OCI-LY1 (cell line): ENCODE results near the gene NF2.

Experiments
- H2AFZ ChIP-seq: fragments of 200-600 bp; sonication (generic), shearing (Covaris generic); 2 replicates; pipeline ENCODE4 v1.6.0; 2014; ENCODE audit warnings: antibody characterized with exemption, mild to moderate bottlenecking, low read length
- H3F3A ChIP-seq: fragments of 200-600 bp; sonication (generic), shearing (Covaris generic); 2 replicates; pipeline ENCODE4 v1.6.0; 2014; ENCODE audit warnings: mild to moderate bottlenecking, antibody characterized with exemption, low read length, moderate library complexity; ENCODE audit not compliant: insufficient read depth
- H3K27ac ChIP-seq: fragments of 200-600 bp; sonication (generic); 2 replicates; pipeline ENCODE4 v1.5.1; 2014; ENCODE audit warnings: low read length, mixed run types, mild to moderate bottlenecking, low read depth; ENCODE audit not compliant: poor library complexity, severe bottlenecking
- H3K27me3 ChIP-seq: fragments of 200-600 bp; sonication (generic); 2 replicates; pipeline ENCODE4 v1.6.0; 2014; ENCODE audit warnings: antibody characterized with exemption, mild to moderate bottlenecking, low read length, moderate library complexity; ENCODE audit not compliant: insufficient read depth
- H3K36me3 ChIP-seq: fragments of 200-600 bp; sonication (generic); 2 replicates; pipeline ENCODE4 v1.6.1; 2014; ENCODE audit warnings: mild to moderate bottlenecking, antibody characterized with exemption, low read length, moderate library complexity, mixed read lengths; ENCODE audit not compliant: insufficient read depth
- H3K4me1 ChIP-seq: fragments of 200-600 bp; sonication (generic); 2 replicates; pipeline ENCODE4 v1.5.1; 2014; ENCODE audit warnings: mild to moderate bottlenecking, low read length, moderate library complexity; ENCODE audit not compliant: insufficient read depth, severe bottlenecking
- H3K4me2 ChIP-seq: fragments of 200-600 bp; sonication (generic), shearing (Covaris generic); 2 replicates; pipeline ENCODE4 v1.6.1; 2014; ENCODE audit warnings: low read length
- H3K4me3 ChIP-seq: fragments of 200-600 bp; sonication (generic); 2 replicates; pipeline ENCODE4 v1.5.1; 2014; ENCODE audit warnings: low read length, low read depth, mild to moderate bottlenecking, mixed read lengths; ENCODE audit not compliant: poor library complexity, severe bottlenecking
- H3K79me2 ChIP-seq: fragments of 200-600 bp; shearing (Covaris generic); 2 replicates; pipeline ENCODE4 v1.6.1; 2016; ENCODE audit warnings: mixed run types, low read length, mixed read lengths; ENCODE audit not compliant: insufficient read depth
- H3K9ac ChIP-seq: fragments of 200-600 bp; sonication (generic), shearing (Covaris generic); 2 replicates; pipeline ENCODE4 v1.6.1; 2014; ENCODE audit warnings: mild to moderate bottlenecking, low read length, mixed read lengths
- H3K9me2 ChIP-seq: fragments of 200-600 bp; sonication (generic), shearing (Covaris generic); 2 replicates; pipeline ENCODE4 v1.6.1; 2014; ENCODE audit warnings: low read depth, mild to moderate bottlenecking, low read length, mixed read lengths
- H3K9me3 ChIP-seq: fragments of 200-600 bp; shearing (Covaris generic); 2 replicates; pipeline ENCODE4 v1.6.1; 2014; ENCODE audit warnings: low read length, mixed read lengths
- H4K20me1 ChIP-seq: fragments of 200-600 bp; sonication (generic), shearing (Covaris generic); 2 replicates; pipeline ENCODE4 v1.6.0; 2016; ENCODE audit warnings: mild to moderate bottlenecking, low read length; ENCODE audit not compliant: insufficient read depth
- CTCF ChIP-seq: fragments of 200-600 bp; sonication (generic), shearing (Covaris generic); IDR thresholded peaks from 2 replicates; pipeline ENCODE4 v1.5.1; 2017; ENCODE audit warnings: mild to moderate bottlenecking, antibody characterized with exemption, low read length, moderate library complexity, mixed read lengths
- EZH2 ChIP-seq: fragments of 200-600 bp; sonication (generic), shearing (Covaris generic); IDR thresholded peaks from 2 replicates; pipeline ENCODE4 v1.8.0; 2017; ENCODE audit warnings: borderline replicate concordance, mixed run types, mild to moderate bottlenecking, antibody characterized with exemption, low read length, moderate library complexity, mixed read lengths

Gene NF2

GRCh38 chr22:29631725-29632124 is 28.3 kb downstream of the NF2 start:
- H3K9ac ChIP-seq: no peak overlapping the region
- H4K20me1 ChIP-seq: 0 out of 2 replicates have a peak, but pooled peaks cover 4% of the 10 kb centered on the region
- H3K36me3 ChIP-seq: peaks cover 5% of the 10 kb centered on the region; the same call in 1 of the 2 replicates
- H3K27ac ChIP-seq: no peak overlapping the region
- H3K79me2 ChIP-seq: peaks cover 40% of the 10 kb centered on the region
- no peak overlapping the region for H3K4me2 ChIP-seq
- no peaks in the 10 kb centered on the region for H3K9me2 ChIP-seq
- TF ChIP-seq EZH2 (no peak), CTCF (no peak)
- no peak overlapping the region for H3K4me3 ChIP-seq
- H3K9me3 ChIP-seq: no peaks in the 10 kb centered on the region
- peaks cover 7% of the 10 kb centered on the region for H3K4me1 ChIP-seq
- H3F3A ChIP-seq: no peaks in the 10 kb centered on the region
- H2AFZ ChIP-seq: no peak overlapping the region
- no peaks in the 10 kb centered on the region for H3K27me3 ChIP-seq

DNA sequence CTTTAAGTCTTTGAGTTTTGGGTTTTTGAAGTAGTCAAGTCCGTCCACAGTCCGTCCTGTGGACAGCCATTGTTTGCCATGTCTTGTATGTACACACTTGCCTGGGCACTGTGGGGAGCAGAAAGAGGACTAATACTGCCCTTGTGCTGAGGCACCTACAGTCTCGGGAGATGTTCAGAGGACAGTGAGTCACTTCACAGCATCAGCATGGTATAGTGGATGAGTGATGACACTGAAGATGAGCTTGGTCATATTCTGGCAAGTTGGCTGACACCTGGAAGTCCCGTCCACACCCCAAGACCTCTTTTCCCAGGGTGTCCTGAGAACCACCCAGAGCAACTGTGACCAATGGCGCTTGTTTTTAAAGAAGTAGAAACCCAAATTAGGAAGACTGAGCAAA is 29.2 kb downstream of the NF2 start:
- TF ChIP-seq CTCF: no peak
- no peak for TF ChIP-seq EZH2
- Histone ChIP-seq H3K79me2 (peaks cover 30% of the 10 kb centered on the region; the same call in 1 of the 2 replicates), H2AFZ (no peak overlapping the region), H3K27ac (no peak overlapping the region), H3K4me2 (no peak overlapping the region), H3K9me2 (no peaks in the 10 kb centered on the region), H3K4me3 (no peak overlapping the region), H3F3A (no peaks in the 10 kb centered on the region; the same call in 1 of the 2 replicates), H3K9ac (no peak overlapping the region), H3K4me1 (peaks cover 7% of the 10 kb centered on the region), H4K20me1 (0 out of 2 replicates have a peak, but pooled peaks cover 4% of the 10 kb centered on the region), H3K9me3 (no peaks in the 10 kb centered on the region), H3K27me3 (no peaks in the 10 kb centered on the region), H3K36me3 (peaks cover 11% of the 10 kb centered on the region; the same call in 1 of the 2 replicates)

- Histone ChIP-seq H3K4me1 (peaks cover 7% of the 10 kb centered on the region), H3K27ac (no peak overlapping the region), H3K9ac (no peak overlapping the region), H3F3A (no peaks in the 10 kb centered on the region; the same call in 1 of the 2 replicates), H3K27me3 (no peaks in the 10 kb centered on the region), H3K4me3 (no peak overlapping the region), H3K9me3 (no peaks in the 10 kb centered on the region), H3K36me3 (peaks cover 18% of the 10 kb centered on the region; the same call in 1 of the 2 replicates), H3K9me2 (no peaks in the 10 kb centered on the region), H3K79me2 (peaks cover 25% of the 10 kb centered on the region; the same call in 1 of the 2 replicates), H2AFZ (no peak overlapping the region), H4K20me1 (0 out of 2 replicates have a peak, but pooled peaks cover 4% of the 10 kb centered on the region), H3K4me2 (no peak overlapping the region)
- TF ChIP-seq CTCF (no peak), EZH2 (no peak)
Observed at GRCh38 chr22:29633514-29634312, 30.3 kb downstream of the NF2 start.
